ENCODE results near the gene KCNIP4.

KCNIP4 gene

DNA sequence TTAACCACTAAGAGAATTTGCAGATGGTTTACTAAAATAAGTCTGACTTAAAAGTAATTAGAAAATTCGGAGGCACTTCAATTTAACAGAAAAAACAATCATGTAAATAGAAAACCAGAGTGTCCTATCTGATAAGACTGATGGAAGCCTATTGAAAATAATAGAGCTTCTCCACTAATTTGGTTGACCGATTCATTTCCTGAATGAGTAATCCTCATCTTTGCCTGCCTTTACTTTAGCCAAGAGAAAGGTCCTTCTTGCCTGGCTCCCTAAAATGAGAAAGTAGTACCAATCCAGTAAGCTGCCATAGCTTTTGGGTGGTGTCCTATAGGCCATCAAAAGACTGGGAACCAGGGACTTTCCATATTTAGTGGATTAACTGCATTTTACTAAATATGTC, 48.4 kb downstream of the KCNIP4 start:
- no peak for DNase-seq

DNA sequence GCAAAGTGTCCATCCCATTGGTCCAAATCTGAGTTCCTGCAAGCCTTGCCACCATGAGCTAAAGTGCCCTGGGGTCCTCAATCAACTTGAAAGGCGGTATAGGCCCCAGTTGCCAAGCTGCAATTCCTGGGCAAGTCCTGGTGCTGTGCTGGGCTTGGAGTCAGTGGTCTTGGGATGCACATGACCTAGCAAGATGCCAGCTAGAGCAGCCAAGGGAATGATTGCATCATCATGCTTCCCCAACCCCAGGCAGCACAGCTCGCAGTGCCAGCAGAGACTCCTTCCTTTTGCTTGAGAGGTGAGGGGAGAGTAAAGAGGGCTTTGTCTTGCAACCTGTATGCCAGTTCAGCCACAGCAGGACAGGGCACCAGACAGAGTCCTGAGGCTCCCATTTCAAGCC, 50.5 kb downstream of the KCNIP4 start:
- DNase-seq = no peak

DNA sequence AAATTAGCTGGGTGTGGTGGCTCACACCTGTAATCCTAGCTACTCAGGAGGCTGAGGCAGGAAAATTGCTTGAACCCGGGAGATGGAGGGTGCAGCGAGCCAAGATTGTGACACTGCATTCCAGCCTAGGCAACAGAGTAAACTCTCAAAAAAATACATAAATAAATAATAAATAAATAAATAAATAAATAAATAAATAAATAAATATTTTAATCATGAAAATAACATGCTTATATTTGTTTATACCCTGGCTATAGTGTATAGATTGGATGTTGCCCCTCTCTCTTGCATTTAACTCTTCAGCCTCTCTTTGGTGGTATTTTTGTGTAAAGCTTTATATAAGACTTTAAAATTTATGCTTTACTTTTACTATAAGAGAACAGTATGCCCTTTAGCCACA, 51.8 kb downstream of the KCNIP4 start:
- DNase-seq = no peak

DNA sequence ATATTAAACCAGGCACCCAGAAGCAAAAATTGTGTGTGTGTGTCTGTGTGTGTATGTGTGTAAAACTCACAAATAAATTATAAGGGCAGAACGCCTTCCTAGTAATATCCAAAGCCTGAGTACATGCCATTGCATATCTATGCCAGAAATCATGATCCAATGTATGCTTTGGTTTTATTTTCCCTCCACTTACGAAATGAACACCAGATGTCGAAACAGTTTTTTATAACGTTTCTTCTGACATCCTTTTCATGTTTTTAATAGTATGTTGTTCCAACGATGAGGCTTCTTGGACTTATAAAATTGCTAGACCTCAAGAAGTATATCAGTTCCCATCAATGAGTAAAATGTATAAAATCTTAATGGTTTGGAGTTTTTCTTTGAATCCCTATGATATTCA, 55.4 kb downstream of the KCNIP4 start:
- DNase-seq = no peak

DNA sequence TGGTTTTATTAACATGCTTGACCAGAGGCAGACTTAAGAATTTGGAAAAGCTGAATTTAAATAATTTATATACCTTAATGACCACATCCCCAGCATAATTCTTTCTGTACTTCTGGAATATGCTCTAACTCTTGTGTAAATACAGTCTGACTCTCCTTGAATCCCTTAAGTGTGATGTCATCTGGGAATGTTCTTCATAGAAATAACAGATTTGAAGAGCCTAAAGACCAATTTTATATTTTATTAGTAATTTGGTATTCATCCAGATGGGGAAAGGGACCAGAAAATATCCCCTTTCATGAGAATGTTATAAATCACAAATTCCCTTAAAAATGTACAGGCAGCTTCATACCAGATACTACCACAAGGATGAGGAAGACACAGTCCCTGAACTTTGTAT, 58.3 kb downstream of the KCNIP4 start:
- DNase-seq = no peak

DNA sequence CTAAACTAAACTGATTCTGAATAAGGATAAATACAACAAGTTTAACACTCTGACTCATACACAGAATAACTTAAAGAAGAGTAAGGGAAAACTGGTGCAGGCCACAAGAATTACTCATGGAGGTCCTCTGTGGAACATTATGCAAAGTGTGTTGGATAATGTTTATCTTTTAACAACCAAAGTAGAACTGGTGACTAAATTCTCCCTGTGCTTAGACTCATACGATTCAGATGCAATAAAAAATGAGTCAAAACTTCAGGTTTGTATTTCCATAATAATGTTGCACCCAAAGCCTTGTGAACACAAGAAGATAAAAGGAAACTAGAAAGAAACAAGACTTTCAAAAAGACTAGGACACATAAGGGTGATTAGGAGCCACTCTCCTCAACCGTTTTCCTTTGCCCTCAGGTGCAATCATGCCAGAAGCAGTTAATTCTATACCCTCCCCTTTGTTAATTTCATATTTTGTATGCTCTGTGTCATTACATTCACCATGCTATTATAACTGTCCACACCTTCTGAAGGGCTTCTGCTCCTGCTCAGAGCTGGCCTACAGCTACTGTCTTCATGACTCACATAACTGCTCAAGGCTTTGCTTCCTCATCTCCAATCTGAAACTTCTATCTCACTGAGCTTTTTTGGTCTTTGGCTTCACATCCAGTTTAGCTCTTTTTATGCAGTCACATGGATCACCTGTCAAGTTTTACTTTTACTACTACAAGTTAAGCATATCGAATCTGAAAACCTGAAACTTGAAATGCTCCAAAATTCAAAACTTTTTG, 60.2 kb downstream of the KCNIP4 start:
- no peak for DNase-seq

DNA sequence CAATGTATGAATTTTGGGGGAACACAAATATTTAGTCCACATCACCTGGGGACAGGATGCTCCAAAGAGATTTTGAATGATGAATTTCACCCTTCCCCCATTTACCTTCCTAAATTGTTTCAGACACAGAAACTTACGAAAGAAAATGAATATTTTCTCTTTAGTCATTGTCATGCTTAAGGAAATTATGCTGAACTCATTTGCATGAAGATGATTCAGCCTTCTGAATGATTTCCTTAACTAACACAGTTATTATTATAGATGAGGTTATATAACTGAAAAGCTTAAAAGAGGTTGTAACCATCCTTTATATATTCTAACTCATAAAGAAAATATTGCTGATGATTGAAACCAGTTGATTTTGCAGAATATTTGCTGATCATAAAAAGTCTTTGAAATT, 61.1 kb downstream of the KCNIP4 start:
- DNase-seq = no peak

DNA sequence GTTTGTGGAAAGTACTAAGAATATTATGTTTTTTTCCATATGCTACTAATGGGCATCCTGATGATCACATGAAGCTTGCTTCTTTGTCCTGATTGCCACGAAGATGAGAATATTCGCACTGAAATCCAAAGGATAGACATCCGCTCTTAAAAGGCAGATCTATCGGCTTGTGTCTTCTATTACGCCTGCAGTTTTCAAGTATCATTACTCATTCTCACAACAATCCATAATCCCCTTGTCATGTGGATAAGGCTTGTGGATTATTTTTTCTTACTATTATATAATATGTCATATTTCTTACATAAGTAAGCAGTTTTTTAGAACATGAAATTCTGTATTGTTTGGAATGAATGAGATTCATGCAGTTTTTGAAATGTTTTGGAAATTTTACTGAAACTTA, 62.8 kb downstream of the KCNIP4 start:
- no peak for DNase-seq

DNA sequence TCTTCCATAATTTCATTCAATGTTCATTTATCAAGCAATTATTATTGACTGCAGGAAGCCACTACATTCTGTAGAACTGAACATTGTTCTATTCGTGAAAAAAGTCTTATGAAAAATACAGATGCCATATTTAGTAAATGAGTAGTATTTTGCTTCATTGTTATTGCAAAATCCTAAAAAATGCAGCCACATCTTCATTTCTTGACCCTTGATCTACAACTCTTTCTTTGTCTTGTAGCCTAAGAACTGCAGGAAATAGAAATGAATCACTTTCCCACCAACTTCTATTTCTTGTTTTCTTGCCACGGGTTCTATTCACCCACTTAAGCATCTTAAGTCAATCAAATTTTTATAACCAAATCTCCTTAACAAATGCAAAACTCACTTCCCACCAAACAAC, 63.3 kb downstream of the KCNIP4 start:
- DNase-seq = no peak

DNA sequence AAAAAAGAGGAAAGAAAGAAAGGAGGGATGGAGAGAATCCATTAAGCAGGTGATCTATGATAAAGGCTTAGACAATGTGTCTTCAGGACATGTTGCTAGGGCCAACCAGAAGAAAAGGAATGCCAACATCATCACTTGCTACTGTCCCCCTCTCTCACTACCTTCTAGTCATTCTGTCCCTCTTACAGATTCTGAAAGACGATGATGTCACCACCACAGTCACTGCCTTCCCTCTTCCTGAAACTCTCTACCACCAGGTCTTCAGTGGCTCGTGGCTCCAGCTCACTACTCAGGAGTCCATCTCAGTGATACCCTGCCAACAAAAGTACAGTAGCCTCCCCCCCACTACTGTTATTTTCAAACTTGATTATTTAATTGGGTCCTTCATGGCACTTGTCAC, 64.0 kb downstream of the KCNIP4 start:
- DNase-seq = no peak

DNA sequence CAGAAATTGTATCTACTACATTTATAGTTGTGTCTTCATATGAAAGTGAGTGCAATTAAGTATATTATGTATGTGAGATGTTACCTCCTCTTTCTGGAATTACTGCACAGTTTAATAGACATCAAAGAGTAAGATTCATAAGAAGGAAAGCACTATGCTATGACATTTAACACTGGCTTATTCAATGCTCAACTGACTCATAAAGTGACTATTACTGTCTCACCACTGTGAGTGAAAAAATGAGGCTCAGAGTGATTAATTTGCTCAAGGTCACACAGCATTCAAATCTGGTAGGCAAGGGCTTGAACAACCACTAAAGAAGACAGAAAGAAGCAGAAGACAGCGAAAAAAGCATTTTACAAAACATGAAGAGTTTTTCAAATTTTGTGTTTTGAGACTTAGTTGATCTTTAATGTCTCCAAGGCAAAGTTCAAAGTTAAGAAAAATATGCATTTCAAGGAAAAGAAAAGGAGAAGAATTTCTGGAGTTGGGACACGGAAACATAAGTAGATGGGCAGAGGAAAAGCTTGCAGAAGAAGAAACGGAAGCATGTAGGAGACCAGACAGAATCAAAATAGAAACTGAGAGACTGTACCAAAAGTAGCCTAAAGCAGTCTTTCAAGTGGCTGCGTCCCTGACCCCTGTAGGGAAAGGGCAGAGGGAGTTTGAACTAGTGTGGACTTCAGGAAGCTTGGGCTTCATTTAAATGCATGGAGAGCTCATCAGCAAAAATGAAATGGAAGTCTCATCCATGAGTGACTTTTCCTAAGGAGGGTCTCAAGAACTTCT, 66.3 kb downstream of the KCNIP4 start:
- DNase-seq = no peak

DNA sequence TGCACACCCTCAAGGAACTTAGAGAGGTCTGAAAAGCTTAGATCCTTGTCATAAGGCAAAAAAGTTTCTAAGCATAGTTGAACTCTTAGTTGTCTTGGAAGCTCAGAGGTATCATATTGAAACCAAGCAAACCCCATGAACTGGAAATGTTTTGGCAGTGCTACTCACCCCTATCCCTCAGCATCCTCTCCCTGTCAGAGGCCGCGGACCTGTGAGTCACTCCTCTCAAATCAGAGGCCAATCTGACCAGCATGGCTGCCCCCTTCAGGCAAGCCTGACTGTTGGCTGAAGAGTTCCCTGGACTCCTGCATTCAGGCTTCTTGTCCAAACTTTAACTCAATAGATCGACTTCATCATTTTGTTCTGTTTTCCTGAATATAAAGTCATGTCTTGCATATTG, 69.4 kb downstream of the KCNIP4 start:
- DNase-seq = no peak

DNA sequence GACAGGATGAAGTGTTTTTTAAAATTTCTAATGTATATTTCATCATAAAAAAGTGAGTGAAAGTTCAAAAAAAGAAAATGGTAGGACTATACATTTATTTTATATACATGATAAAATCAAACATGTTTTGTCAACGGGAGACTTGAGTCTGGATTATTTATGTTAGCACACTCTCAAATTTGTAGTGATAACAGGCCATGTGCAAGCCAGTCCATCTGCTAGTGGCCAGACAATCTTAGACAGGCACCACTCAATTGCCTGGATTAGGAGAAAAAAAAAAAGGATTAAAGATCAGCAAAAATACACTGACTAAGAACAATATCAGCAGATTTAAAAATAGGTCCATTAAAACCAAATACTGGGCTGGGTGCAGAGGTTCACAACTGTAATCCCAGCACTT, 71.9 kb downstream of the KCNIP4 start:
- DNase-seq = no peak

DNA sequence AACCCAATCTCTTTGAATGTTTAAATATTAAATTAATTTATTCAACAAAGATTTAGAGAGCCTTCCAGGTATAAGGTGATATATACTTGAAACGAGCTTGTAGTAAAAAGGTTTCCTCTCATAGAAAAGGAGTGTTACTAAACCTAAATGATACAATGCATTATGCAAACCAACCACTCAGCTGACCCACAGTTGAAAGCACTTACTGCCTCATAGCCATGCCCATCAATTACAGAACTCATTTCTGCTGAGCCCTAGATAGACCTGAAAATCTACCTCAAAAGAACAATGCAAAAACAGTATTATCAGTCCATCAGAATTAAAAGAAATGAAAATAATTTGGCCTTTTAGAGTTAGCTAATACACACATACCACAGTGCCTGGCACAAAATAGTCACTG, 75.4 kb downstream of the KCNIP4 start:
- DNase-seq = no peak

DNA sequence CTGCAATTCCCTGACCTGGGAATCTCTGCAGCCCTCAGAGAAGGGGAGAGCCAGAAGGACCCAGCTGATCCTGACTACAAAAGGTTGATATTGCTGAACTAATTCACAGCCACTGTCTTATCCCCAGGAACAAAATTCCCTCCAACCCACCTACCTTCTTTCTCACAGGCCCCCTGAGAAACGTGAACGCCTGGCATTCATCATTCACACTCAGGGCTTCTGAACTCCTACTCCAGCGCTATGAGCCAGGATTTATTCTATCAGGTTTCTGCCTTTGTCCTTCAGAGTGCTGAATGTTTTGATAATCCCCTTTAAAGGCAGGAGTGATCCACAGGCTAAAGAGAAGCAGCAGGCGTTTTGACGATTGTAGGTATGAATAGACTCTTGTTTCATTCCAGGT, 76.5 kb downstream of the KCNIP4 start:
- no peak for DNase-seq

DNA sequence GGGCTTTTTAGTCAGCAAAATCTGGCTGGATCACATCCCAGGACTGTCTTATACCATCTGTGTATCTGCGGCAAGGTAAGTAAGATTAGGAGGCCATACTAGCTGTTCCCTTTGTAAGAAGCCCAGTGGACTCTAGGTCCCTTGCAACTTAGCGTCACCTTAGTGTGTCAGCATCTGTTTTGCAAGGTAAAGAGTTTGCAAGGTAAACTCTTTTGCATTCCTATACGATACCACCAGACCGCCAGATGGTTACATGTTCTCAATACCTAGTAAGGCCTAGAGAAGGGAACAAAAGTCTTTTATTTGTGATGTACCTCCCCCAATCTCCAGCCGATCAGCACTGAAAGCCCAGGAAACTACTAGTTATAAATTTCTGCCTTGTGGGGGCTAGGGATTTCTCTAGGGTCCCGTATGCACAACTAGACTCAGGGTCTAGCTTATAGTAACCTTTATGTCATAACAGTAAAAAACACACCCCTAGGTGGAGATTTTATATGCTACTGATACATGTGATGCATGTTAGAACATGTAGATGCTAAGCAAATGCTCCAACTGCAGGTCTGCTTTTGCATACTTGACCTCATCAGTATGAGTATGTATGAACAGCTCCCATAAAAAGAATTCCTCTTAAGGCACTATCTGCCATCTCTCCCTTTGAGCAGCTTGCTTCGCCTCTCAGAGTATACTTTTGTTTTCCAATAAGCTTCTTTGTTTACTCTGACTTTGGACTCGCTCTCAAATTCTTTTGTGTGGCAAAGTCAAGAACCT, 78.4 kb downstream of the KCNIP4 start:
- no peak for DNase-seq

DNA sequence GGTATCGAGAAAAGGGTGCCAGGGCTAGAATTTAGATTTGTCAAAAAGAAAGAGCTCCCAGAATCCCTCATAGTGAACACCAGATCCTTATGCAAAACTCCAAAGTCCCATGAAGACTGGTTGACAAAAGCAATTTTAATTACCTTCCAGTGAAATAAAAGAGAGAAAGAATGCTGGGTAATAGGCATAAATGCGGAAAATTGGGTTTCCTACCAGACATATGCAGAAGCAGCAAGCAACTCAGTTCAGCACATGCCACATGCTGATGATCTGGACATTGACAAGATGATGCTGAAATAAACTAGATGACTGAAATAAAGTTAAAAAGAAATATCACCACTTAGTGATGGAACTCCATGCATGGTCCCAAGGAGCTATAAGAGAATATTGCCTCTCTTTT, 83.9 kb downstream of the KCNIP4 start:
- DNase-seq = no peak

DNA sequence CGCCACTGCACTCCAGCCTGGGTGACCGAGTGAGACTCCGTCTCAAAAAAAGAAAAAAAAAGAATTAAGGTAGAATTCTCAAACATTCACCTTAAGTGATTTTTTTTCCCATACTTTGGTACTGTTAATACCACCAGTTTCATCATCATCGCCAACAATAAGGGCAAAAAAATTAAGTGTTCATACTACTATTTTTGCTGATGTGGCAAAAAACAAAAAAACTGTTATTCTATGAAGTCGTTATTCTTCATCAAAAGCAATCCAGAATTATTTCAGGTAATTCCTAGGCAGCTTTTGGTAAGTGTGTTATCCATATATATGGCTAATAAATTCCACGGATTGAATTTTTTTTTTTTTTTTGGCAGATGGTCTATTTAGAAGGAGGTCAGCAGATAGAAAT, 85.7 kb downstream of the KCNIP4 start:
- DNase-seq = no peak

DNA sequence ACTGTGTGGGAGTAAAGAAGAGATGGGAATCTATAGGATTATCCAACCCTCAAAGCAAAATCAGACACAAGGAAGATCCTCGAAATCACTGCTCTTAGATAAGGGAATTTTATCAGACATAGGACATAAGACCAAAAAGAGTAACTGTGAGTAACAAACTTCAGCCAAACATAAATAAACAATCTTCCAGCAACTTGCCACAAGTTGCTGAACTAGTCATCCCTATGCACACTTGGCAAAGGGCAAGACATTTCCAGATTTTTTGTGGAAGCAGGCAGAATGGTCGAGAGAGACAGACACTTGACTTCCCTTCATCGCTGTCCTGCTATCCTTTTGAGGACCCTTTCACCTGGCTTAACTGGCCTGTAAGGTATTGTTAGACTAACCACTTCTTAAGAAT, 89.6 kb downstream of the KCNIP4 start:
- no peak for DNase-seq

DNA sequence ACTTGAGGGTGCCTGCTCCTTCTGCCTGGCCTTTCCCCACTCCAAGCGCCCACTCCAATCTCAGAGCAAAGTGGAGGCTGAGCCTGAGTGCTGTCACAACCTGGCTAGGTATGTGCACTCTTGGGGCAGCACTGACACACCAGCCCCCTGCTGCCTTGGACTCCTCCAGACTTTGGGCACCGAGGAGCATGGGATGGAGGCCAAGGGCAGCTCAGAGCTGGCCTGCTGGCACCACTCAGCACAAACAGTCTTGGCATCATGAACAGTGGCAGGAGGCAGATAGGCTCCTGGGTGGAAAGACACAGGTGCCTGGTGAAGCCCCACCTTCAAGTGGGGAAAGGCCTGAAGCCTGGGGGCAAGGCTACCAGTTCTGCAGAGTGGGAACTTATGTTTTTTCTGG, 91.8 kb downstream of the KCNIP4 start:
- DNase-seq = no peak

DNA sequence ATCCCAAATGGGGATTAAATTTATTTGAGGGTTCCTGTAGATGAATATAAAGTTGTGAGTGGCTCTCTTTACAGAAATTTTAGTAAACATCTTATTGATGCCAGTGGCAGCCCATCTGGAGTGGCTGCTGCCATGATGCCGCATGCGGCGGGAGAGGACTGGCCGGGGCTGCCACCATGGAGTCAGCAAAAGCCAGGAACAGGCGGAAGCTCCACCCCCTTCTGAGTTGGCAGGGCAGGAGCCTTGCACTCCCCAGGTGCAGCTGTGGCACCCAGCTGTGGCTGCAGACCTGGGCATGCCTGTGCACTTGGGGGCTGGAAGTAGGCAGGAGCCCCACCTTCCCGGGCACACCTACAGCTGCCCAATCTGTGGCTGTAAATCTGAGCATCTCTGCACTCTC, 92.3 kb downstream of the KCNIP4 start:
- no peak for DNase-seq

DNA sequence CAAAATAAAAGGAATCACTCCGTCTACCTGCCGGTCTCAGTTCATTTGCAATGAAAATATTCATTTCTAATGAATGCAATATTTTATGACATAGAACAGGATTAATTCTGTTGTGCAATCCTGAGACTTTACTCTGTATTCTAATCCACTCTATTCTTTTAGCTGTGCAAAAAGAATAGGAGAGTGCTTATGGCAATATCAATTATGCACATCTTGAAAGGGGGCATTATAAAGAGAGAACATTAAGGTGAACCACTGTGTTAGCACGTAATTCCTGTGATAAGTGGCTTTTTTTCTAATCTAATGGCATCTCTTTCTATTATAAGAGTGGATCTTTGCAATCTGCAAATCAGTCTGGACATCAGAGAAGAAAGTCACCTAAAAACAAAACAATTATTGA, 99.5 kb downstream of the KCNIP4 start:
- no peak for DNase-seq

DNA sequence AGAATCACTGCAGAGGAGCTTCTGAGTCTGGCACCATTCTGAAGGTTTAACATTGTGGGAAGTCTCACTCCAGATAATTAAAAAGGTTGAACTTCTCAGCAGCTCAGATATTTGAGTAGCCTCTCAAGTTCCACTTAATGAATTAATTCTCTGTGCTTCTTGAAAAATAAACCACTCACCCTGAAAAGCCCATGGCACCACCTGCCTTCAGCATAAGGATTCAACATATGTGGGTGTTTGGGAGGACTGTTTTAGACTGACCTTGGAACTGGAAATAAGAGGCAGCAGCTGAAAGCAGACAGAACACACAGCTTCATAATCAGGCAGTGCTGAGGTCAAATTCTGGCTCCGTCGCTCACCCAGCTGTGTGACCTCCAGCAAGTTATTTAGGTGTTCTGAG, 100.6 kb downstream of the KCNIP4 start:
- no peak for DNase-seq

DNA sequence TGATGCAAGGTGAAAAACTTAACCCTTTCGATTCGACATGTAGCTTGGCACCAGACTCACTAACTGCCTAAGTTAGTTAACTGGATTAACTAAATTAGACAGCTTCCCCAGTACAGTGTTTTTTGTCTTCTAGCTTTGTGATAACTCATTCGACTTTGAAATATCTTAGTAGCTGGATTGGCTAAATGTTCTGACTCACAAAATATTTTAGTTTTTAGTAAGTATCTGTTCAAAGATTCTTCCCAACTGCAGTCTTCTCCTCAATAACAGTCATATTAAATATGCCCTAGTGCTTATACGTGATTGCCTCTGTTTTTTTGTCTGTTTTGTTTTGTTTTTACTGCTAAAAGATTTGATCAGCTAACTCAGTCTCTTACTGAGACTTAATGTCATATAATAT, 102.9 kb downstream of the KCNIP4 start:
- DNase-seq = no peak

Measured in stimulated activated CD4-positive, alpha-beta T cell treated with anti-CD3 and anti-CD28 coated beads, Interleukin-2, amount 100 ng/mL, for 24 hours (primary cell).